CD4-positive, alpha-beta T cell treated with Interleukin-17A for 4 hours (primary cell): ENCODE measurements around the gene NF1.

Experiments used
- DNase-seq: peaks from one replicate; pipeline ENCODE4 v3.0.0-alpha.2; 2020; ENCODE audit warnings: mixed read lengths

NF1 gene

GRCh38 chr17:31299624-31300023 lies 204.8 kb downstream of the NF1 start:
- no peak for DNase-seq

GRCh38 chr17:31307640-31308039 lies 212.9 kb downstream of the NF1 start:
- DNase-seq, result no peak

GRCh38 chr17:31308372-31309334 lies 213.9 kb downstream of the NF1 start:
- no peak for DNase-seq

GRCh38 chr17:31309556-31309955 lies 214.8 kb downstream of the NF1 start:
- no peak for DNase-seq

- peak; percentile 77 for DNase-seq
Observed at GRCh38 chr17:31310260-31310659, 215.5 kb downstream of the NF1 start.

GRCh38 chr17:31310886-31311285 lies 216.1 kb downstream of the NF1 start:
- DNase-seq, result peak; percentile 41

GRCh38 chr17:31311526-31311925 lies 216.7 kb downstream of the NF1 start:
- no peak for DNase-seq

GRCh38 chr17:31312223-31312622 lies 217.4 kb downstream of the NF1 start:
- DNase-seq, result peak; percentile 69

- DNase-seq, result peak; percentile 43
Observed at GRCh38 chr17:31313982-31314781, 219.4 kb downstream of the NF1 start, which contains the start of gene EVI2B. TSS of gene EVI2B (minus strand) at chr17:31314054. CDS start at chr17:31305609, 8,445 bp downstream.

GRCh38 chr17:31314782-31315100 lies 220.0 kb downstream of the NF1 start:
- DNase-seq, result no peak

GRCh38 chr17:31318298-31318801 lies 223.6 kb downstream of the NF1 start:
- peak; percentile 76 for DNase-seq

- DNase-seq, result no peak
Observed at GRCh38 chr17:31318851-31319661, 224.3 kb downstream of the NF1 start.

GRCh38 chr17:31320241-31320640 lies 225.5 kb downstream of the NF1 start:
- no peak for DNase-seq

- no peak for DNase-seq
Observed at GRCh38 chr17:31320791-31321190, 226.0 kb downstream of the NF1 start.

GRCh38 chr17:31321481-31321880 lies 226.7 kb downstream of the NF1 start, which contains the start of gene EVI2A:
TSS of gene EVI2A (minus strand) at chr17:31321622. CDS start at chr17:31319013, 2,609 bp downstream.
- DNase-seq, result peak; percentile 82

GRCh38 chr17:31321966-31322365 lies 227.2 kb downstream of the NF1 start:
- peak; percentile 42 for DNase-seq

GRCh38 chr17:31323551-31323950 lies 228.8 kb downstream of the NF1 start:
- DNase-seq, result no peak

GRCh38 chr17:31327534-31328159 lies 232.9 kb downstream of the NF1 start:
- no peak for DNase-seq

GRCh38 chr17:31328160-31328535 lies 233.4 kb downstream of the NF1 start:
- DNase-seq, result no peak

GRCh38 chr17:31329221-31329620 lies 234.4 kb downstream of the NF1 start:
- no peak for DNase-seq

GRCh38 chr17:31339906-31340661 lies 245.3 kb downstream of the NF1 start:
- no peak for DNase-seq
